22Rv1 (cell line): ENCODE results near the gene EIF1.

Experiments
- H3K27ac ChIP-seq: fragments of 450-650 bp; 2 replicates; pipeline ENCODE4 v1.5.1; 2017
- CTCF ChIP-seq: fragments of 450-650 bp; IDR thresholded peaks from 2 replicates; pipeline ENCODE4 v1.5.1; 2017; ENCODE audit warnings: mild to moderate bottlenecking
- ZFX ChIP-seq: fragments of 450-650 bp; IDR thresholded peaks from 2 replicates; pipeline ENCODE4 v1.6.1; 2017; ENCODE audit warnings: antibody characterized with exemption, borderline replicate concordance

The EIF1 gene

GRCh38 chr17:41678411-41678906 is 10.2 kb upstream of the EIF1 start:
- H3K27ac ChIP-seq = no peak overlapping the region
- no peak for TF ChIP-seq ZFX
- no peak for TF ChIP-seq CTCF

GRCh38 chr17:41678907-41679739 is 9.6 kb upstream of the EIF1 start:
- H3K27ac ChIP-seq = no peak overlapping the region
- no peak for TF ChIP-seq CTCF

- H3K27ac ChIP-seq = no peak overlapping the region
- TF ChIP-seq ZFX (no peak), CTCF (no peak)
These were observed 8.8 kb upstream of the EIF1 start for GRCh38 chr17:41679740-41680425.

GRCh38 chr17:41680426-41681040 is 8.2 kb upstream of the EIF1 start:
- no peak overlapping the region for H3K27ac ChIP-seq
- TF ChIP-seq CTCF (no peak), ZFX (no peak)

GRCh38 chr17:41681776-41682175 is 6.9 kb upstream of the EIF1 start:
- no peak for TF ChIP-seq ZFX
- no peak for TF ChIP-seq CTCF
- H3K27ac ChIP-seq = no peak overlapping the region

- TF ChIP-seq ZFX (no peak), CTCF (no peak)
- no peak overlapping the region for H3K27ac ChIP-seq
These were observed 6.1 kb upstream of the EIF1 start for GRCh38 chr17:41682631-41683030.
